ENCODE data around the gene ALDH5A1. TPM values are rescaled to one million over a fixed set of nuclear protein-coding genes. Genes with fewer than 3 reads are reported as not detected.

Gene ALDH5A1
- polyA plus RNA-seq, 1 experiment, result 0.35 TPM

- DNase-seq (ENCODE audit: low read depth, low spot score), result no peak
- POLR2A ChIA-PET, result interaction anchor here (0.6 kb wide), 1 partner anchor 28 kb away, joined by 6 read pairs; the partner anchor contains the start of gene ALDH5A1
Observed at GRCh38 chr6:24522228-24523176, 27.7 kb downstream of the ALDH5A1 start.

GRCh38 chr6:24524329-24524728 lies 29.6 kb downstream of the ALDH5A1 start:
- H3K4me3 ChIP-seq (ENCODE audit: low read depth, low read length), result no peak overlapping the region
- no peak overlapping the region for H3K27ac ChIP-seq (ENCODE audit: low read depth, low read length)
- H3K9me3 ChIP-seq (ENCODE audit: control insufficient read depth, insufficient read depth, low read length), result no peaks in the 10 kb centered on the region
- TF ChIP-seq CTCF (IDR thresholded peaks at IDR 0.05; ENCODE audit: low read depth, low read length), result no peak
- H3K27me3 ChIP-seq (ENCODE audit: control insufficient read depth, insufficient read depth, low read length), result no peaks in the 10 kb centered on the region
- ChIA-PET CTCF (interaction anchor here (0.6 to 1.2 kb wide), 3 partner anchors 13 to 242 kb away, joined by 3 to 5 read pairs (median 4); no protein-coding TSS in a partner anchor), POLR2A (no interaction called here)
- DNase-seq (ENCODE audit: low read depth, low spot score), result no peak

More at GRCh38 chr6:24522228-24523176, 27.7 kb downstream of the ALDH5A1 start:
- no peak for TF ChIP-seq CTCF (IDR thresholded peaks at IDR 0.05; ENCODE audit: low read depth, low read length)
- CTCF ChIA-PET, result interaction anchor here (0.7 to 1.7 kb wide), 3 partner anchors 53 to 168 kb away, joined by 3 to 6 read pairs (median 4); no protein-coding TSS in a partner anchor
- Histone ChIP-seq H3K9me3 (ENCODE audit: control insufficient read depth, insufficient read depth, low read length) (no peaks in the 10 kb centered on the region), H3K27ac (ENCODE audit: low read depth, low read length) (no peak overlapping the region), H3K27me3 (ENCODE audit: control insufficient read depth, insufficient read depth, low read length) (no peaks in the 10 kb centered on the region), H3K4me3 (ENCODE audit: low read depth, low read length) (no peak overlapping the region)

GRCh38 chr6:24524805-24525204 lies 30.0 kb downstream of the ALDH5A1 start:
- no peak overlapping the region for H3K27ac ChIP-seq (ENCODE audit: low read depth, low read length)
- peak; percentile 60 for TF ChIP-seq CTCF (IDR thresholded peaks at IDR 0.05; ENCODE audit: low read depth, low read length)
- no peak overlapping the region for H3K4me3 ChIP-seq (ENCODE audit: low read depth, low read length)
- ChIA-PET CTCF (interaction anchor here (0.9 kb wide), 1 partner anchor 14 kb away, joined by 3 read pairs; no protein-coding TSS in a partner anchor), POLR2A (no interaction called here)
- H3K9me3 ChIP-seq (ENCODE audit: control insufficient read depth, insufficient read depth, low read length), result no peaks in the 10 kb centered on the region
- peak; percentile 15 for DNase-seq (ENCODE audit: low read depth, low spot score)
- no peaks in the 10 kb centered on the region for H3K27me3 ChIP-seq (ENCODE audit: control insufficient read depth, insufficient read depth, low read length)

- Histone ChIP-seq H3K4me3 (ENCODE audit: low read depth, low read length) (no peak overlapping the region), H3K27me3 (ENCODE audit: control insufficient read depth, insufficient read depth, low read length) (no peaks in the 10 kb centered on the region), H3K9me3 (ENCODE audit: control insufficient read depth, insufficient read depth, low read length) (no peaks in the 10 kb centered on the region), H3K27ac (ENCODE audit: low read depth, low read length) (no peak overlapping the region)
- DNase-seq (ENCODE audit: low read depth, low spot score), result no peak
- POLR2A ChIA-PET, result no interaction called here
- CTCF ChIA-PET, result no interaction called here
- TF ChIP-seq CTCF (IDR thresholded peaks at IDR 0.05; ENCODE audit: low read depth, low read length), result no peak
Observed at GRCh38 chr6:24529985-24530384, 35.2 kb downstream of the ALDH5A1 start.

GRCh38 chr6:24534329-24534728 lies 39.6 kb downstream of the ALDH5A1 start:
- CTCF ChIA-PET, result interaction anchor here (0.8 kb wide), 1 partner anchor 13 kb away, joined by 3 read pairs; no protein-coding TSS in a partner anchor
- Histone ChIP-seq H3K27me3 (ENCODE audit: control insufficient read depth, insufficient read depth, low read length) (no peaks in the 10 kb centered on the region), H3K4me3 (ENCODE audit: low read depth, low read length) (no peak overlapping the region), H3K27ac (ENCODE audit: low read depth, low read length) (no peak overlapping the region), H3K9me3 (ENCODE audit: control insufficient read depth, insufficient read depth, low read length) (no peaks in the 10 kb centered on the region)
- POLR2A ChIA-PET, result no interaction called here
- DNase-seq (ENCODE audit: low read depth, low spot score), result no peak
- no peak for TF ChIP-seq CTCF (IDR thresholded peaks at IDR 0.05; ENCODE audit: low read depth, low read length)

All from AG04450 (cell line).